ENCODE data around the gene CACNA2D1.

Gene CACNA2D1

DNA sequence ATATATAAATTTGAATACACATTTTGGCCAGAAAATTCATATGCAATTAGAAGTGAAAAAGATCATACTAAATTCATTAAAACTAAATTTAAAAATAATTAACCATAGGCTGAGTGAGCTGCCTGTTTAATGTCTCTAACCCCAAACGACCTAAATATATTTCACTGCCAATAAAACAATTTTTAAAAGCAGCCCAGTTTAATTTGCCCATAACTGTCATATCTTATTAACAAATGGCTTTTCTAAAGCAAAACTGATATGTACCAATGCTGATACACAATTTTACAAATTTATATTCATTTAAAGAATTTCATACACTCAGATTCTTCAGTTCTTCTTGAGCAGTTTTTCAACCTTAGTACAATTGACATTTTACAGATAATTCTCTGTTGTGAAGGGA lies 99.9 kb downstream of the CACNA2D1 start:
- no peak for DNase-seq (ENCODE audit: low read depth)

DNA sequence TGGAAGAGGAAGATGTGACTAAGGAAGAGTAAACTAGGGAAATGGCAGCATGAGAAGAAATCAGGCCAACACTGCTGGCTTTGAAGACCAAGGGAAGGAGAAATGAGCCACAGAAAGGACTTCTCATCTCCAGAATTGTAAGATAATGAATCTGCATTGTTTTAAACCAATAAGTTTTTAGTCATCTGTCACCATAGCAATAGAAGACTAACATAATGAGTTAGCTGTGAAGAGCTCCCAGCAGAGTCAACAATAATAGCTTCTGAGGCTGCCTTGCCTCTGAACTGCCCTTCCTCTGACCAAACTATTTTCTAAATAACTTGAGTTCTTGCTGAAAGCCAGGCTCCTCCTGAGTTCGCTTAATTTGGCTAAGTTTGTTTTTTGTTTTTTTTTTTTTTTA lies 103.6 kb downstream of the CACNA2D1 start:
- no peak for DNase-seq (ENCODE audit: low read depth)

DNA sequence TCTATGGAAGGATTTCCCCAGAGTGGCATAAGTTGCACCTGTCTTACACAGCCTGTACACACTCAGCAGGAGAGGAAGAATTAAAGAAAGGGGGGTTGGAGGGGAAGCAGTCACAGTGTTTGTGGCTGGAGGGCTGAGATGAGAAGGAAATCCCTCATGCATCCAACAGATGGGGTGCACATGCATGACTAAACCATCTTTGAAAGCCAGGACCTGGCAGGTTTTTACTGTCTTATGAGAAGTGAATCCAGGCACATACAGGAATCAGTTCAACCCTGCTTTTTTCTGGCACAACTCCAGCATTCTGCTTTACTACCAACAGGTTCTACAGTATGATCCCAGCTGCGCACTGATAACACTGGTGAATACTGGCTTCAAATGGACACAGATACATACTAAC lies 107.7 kb downstream of the CACNA2D1 start:
- no peak for DNase-seq (ENCODE audit: low read depth)

DNA sequence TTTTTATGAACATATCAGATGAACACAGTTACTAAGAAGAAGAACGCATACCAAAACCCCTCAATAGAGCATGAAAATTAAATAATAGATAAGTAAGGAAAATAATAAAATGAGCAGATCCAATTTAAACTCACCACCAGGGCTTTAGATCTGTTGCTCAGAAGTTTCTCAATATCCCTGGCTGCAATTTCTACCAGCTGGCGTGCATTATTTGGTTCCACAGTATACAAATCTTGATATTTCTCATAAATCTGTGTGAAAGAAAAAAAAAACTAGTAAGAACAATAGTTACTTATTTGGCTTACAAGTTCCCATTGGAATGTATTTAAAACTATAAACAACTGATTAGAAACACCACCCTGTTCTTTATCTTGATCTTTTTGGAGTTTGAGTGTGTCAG lies 108.6 kb downstream of the CACNA2D1 start:
- DNase-seq (ENCODE audit: low read depth): no peak

DNA sequence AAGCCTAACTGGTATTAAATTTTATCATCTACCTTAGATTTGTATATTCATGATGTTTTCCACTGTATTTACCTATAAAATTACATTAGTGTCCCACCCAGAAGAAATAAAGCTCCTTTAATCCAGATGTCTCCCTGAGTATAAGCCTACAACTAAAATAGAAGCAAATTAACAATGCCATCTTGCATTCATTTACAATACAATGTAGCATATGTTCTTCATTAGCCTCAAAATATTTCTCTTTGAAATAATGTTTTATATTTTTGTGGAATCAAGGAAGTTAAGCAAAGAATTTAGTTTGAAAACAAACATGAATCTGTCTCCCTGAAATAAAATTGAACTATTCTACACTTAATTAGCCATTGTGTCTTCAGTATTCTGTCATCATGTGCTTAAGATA lies 112.3 kb downstream of the CACNA2D1 start:
- DNase-seq (ENCODE audit: low read depth): no peak

DNA sequence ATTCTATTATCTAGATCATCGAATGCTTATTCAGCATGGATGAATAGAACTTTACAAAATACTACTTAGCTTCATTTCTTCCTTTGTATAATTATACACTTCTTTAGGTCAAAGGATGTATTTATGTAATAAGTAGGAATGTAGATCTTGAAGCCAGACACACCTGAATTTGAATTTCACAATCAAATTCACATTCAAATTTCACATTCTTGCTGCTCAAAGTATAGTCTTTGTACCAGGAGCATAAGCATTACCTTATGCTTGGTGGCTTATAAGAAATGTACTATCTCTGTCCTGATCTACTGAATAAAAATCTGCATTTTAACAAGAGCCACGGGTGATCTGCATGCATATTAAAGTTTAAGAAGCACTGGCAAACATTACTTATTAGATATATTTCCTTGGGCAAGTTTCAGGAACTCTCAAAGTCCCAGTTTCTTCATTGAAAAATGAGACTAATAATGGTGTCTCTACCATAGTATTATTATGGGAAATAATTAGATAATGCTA lies 112.8 kb downstream of the CACNA2D1 start:
- no peak for DNase-seq (ENCODE audit: low read depth)

DNA sequence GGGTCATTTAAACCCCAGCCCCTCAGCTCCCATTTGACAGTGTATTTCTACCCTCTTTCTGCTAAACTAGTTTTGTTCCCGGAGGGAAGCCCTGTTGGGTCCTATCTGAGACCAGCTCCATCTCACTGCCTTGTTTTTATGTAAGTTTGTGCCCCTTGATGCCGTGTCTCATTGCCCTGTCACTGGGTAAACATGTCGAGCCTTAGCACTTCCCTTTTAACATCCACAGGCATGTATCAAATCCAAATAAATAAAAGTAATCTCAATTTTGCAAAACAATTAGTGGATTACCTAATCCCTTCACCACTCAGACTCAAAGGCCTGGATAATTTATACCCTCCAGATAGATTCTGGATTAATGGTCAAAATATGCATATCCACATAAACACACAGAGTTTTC lies 115.7 kb downstream of the CACNA2D1 start:
- DNase-seq (ENCODE audit: low read depth): no peak

DNA sequence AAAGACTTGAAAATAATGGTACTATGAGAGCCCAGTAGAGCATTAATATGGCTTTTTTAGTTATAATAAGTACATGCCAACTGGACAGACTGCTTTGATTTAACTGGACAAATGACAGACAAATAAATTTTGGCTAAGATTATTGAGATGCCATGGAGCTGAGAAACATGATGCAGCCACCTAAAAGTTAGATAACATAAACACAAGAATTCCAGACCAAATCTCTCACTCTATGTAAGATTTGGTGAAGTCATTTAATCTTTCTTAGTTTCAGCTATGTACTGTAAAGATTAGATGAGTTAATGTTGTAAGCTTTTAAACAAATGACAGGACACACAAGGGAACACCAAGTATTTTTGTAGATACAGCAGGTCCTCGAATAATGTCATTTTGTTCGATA lies 118.2 kb downstream of the CACNA2D1 start:
- no peak for DNase-seq (ENCODE audit: low read depth)

DNA sequence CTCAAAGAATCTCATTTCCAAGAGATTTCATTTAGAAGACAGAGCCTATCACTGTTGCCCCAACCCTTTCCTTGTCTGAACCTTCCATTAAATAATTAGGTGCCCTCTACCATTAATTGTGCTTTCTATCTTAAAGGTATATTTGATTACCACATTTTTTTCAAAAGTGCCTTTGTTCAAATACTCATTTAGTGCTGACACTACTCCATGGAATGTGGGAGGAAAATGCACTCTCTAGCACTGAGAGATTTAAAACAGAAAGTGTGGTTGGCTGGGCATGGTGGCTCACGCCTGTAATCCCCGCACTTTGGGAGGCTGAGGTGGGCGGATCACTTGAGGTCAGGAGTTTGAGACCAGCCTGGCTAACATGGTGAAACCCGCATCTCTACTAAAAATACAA lies 119.8 kb downstream of the CACNA2D1 start:
- DNase-seq (ENCODE audit: low read depth): no peak

DNA sequence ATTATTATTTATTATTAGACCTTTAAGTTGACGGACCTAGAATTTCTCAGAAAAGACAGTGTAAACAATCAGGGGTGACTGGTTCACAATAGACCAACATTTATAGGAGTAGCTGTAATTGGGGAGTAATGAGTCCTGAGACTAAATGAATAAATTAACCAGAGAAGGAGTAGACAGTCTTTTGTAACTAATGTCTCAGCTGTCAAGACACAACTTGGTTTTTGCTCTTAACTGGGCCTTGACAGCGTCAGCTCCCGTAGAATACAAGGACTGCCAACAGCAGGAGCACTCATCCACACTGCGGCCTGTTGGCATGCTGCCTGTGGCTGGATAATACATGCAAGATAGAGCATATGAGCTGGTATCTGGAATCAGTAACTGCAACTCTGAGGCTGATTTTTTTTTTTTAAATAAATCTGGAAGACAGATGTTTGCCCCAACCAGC lies 123.9 kb downstream of the CACNA2D1 start:
- no peak for DNase-seq (ENCODE audit: low read depth)

DNA sequence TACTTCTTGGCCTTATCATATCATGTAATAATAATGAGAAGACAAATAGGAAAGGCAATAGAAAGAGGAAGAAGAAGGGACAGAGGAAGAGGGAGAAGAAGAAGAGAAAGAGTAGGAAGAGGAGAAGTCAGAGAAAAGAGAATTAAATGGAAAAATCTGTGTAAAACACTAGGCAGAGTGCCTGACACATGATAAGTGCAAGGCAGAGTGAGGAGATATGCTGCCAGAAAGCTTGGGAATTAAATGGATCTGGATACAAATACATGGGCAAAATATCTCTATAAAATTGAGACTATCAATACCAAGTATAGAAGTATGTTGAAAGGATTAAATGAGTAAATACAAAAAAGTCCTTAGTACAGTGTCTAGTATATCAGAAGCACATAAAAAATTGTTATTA lies 124.8 kb downstream of the CACNA2D1 start:
- DNase-seq (ENCODE audit: low read depth): no peak

DNA sequence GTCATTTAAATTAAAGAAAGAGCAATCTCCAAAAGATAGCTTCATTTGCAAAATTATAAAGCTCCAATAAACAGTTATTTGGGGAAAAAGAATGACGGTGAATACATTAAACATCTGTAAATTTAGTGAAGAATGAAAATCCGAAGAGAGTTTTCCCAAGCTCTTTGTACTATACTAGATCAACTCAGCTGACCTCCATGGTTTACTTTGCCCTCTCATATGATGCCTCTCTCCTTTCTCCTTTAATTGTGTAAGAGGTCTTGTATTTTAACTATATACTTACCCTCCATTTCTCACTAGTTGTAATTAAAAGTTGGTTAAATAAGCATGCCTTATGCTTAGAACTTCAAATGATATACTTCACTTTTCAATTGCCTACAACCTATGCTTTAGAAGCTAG lies 125.8 kb downstream of the CACNA2D1 start:
- DNase-seq (ENCODE audit: low read depth): no peak

DNA sequence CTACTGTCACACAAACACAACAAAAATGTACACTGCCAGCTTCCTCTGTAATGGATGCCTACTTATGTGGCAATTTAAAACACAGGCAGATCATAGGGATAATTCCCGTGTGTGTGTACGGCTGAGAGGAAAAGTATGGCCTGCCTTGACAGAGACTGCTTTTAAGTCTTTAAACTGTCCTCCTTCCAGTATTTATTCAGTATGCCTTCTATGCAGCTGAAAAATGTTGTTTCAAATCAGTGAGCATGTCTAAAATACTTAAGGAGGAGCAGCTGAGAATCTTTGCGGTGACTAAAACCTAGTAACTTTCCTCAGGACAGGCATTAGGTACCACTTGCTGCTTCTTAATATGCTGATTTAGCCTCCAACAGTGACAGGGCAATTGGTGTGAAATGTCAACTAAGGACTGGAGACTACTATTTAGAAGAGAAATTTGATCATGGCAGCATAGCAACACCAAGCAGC lies 126.3 kb downstream of the CACNA2D1 start:
- no peak for DNase-seq (ENCODE audit: low read depth)

DNA sequence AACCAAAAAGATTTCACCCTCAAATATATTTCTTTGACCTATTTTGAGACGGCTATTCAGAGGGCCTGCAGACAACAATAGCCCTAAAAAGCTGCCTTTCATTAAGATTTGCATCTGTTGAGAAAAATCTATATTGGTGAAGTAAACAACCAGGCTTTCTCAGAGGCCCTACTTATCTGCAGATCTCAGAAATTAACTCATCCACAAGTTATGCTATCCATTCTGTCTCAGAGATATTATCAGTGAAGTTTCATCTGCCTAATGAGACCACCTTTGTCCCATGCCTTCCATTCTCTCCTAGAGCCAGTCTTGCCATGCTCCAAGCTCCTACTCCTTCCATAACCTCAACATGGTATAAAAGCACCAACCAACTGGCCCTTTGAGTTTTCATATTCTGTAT lies 130.3 kb downstream of the CACNA2D1 start:
- no peak for DNase-seq (ENCODE audit: low read depth)

DNA sequence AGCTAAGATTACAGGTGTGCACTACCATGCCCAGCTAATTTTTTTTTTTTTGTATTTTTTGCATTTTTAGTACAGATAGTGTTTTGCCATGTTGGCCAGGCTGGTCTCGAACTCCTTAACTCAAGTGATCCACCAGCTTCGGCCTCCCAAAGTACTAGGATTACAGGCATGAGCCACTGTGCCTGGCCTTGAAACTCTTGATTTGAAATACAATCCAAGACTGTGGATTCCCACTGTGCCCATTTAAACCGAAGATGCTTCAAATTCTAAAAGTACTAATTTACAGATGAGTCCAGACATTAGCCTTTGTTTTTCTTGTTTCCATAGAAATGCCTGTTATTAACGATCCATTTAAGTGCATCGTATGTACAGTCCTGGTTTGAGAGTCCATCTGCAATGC lies 130.9 kb downstream of the CACNA2D1 start:
- DNase-seq (ENCODE audit: low read depth): no peak

DNA sequence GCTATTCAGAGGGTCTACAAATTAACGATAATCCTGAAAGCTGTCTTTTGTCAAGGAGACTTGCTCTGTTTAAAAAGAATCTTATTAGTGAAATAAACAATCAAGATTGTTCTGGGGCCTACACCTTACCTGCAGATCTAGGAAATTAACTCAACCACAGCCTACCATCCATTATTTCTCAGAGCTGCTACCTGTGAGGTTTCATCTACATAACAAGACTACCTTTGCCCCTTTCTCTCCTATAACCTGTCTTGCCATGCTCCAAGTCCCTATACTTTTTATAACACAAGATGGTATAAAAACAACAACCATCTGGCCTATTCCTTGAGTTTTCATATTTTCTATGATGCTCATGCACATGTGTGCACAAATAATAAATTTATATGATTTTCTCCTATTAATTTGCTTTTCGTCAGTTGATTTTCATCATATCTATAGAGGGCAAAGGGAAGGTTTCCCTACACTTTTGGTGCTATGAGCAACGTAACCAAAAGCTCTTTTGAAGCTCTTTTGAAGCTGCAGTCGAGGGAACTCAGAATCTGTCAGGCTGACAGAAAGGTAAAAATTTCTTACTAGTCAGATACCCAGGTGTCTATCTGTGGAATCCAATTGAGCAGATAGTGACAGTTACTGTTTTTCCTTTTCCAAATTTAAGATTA lies 138.1 kb downstream of the CACNA2D1 start:
- no peak for DNase-seq (ENCODE audit: low read depth)

DNA sequence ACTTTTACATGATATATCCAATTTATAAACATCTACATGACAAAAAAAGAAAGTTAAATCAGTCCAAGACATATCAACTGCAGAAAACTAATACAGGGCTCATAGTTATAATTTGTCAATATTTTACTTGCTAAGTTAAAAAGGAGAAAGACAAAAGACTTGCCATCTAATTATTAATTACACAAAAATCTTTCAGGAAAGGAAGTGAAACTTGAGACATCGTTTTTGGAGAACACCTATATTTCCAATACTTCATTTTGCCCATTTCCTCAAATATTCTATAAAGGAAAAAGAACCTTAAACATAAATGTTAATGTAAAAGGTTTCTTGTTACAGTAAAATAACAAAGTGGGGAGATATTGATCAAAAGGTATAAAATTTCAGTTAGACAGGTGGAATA lies 148.7 kb downstream of the CACNA2D1 start:
- no peak for DNase-seq (ENCODE audit: low read depth)

DNA sequence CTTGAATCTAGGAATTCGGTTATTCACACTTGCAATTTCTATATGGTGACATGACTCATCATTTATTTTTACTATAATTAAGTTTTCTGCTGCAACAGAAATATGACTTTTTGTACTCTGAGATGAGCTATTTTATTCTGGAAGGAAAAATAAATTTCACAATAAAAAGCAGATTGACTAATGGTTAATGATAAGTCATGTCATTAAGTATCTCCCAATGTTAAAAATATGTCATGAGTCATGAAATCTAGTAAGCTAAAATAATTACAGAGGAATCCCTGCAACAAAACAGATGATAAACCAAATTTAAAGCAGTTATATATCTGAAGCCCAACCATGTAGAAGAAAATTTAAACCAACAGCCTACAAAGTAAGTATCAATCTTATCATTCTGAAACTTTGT lies 149.2 kb downstream of the CACNA2D1 start:
- no peak for DNase-seq (ENCODE audit: low read depth)

DNA sequence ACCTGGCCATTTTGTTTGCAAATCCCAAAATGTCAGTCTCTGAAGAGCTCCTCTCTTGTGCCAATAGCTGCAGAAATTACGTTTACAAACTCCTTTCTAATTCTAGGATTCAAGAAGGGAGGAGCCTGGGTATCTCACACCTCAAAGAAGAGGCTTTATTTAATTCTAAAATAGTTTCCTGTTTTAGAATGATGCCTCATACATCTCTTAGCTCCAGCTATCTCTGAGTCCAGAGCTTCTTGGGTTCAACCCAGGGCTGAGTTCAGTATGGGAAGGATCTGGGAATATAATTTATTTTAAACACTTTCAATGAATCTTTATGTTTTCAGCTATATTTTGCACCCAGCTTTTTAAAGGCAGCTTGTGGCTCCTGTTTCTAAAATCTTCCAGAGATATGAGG lies 150.1 kb downstream of the CACNA2D1 start:
- no peak for DNase-seq (ENCODE audit: low read depth)

DNA sequence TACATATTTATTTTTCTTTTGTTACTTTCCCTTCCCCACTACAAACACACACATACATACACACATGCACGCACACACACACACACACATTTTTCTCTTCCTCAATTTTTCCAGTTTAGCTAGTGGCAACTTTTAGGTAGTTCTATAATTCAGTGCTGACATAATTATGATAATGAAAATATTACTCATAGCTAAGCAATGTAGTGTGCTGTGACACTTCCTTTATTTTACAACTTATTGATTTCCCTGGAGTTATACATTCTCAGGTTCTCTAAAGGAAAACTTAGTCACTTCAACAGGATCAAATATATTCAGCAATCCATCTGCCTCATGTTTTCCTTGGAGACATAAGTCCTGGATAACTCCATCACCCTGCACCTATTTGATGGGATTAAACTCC lies 151.6 kb downstream of the CACNA2D1 start:
- no peak for DNase-seq (ENCODE audit: low read depth)

DNA sequence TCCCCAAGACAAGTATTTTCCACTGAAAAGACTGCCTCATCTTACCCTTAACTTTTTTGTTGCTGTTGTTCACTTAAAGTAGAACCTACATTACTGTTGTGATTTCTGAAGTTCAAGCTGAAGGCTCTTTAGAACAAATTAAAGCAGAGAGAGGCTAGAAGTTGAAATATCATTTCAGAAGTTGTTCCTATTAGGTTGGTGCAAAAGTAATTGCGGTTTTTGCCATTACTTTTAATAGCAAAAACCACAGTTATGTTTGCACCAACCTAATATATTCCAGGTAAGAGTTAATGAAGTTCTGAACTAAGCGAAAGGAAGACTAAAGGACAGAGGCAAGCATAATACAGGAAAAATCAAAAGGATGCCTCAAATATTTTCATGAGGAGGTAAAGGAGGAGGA lies 153.7 kb downstream of the CACNA2D1 start:
- DNase-seq (ENCODE audit: low read depth): no peak

DNA sequence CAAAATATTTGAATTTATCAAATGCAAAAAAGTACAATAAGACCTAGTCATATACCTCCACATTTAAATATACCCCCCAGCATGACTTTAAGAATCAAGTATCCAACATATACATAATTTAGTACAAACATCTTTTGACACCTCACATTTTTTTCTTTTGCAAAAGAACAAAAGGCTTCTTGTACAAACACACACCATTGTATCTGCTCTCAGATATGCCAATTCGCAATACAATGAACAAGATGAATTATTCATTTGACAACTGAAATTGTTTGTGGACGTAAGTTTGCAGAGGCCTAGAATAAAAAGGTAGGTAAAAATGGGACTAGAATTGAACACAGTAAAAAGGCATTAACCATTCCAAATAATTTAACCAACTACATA lies 154.4 kb downstream of the CACNA2D1 start:
- no peak for DNase-seq (ENCODE audit: low read depth)

DNA sequence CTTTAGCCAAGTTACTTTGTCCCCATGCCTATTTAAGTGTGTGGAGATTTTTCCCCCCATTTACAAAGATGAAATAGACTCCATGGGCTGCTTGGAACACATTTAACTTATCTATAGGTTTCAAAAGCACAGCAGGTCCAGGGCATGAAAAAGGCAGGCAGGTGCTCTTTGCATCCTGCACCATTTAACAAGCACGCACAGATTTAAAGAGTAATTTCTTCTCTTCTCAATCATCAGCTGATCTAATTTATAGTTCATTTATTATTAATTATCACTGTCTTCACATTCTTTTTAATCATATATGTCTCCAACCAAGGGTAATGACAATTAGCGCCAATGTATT lies 156.8 kb downstream of the CACNA2D1 start:
- DNase-seq (ENCODE audit: low read depth): no peak

DNA sequence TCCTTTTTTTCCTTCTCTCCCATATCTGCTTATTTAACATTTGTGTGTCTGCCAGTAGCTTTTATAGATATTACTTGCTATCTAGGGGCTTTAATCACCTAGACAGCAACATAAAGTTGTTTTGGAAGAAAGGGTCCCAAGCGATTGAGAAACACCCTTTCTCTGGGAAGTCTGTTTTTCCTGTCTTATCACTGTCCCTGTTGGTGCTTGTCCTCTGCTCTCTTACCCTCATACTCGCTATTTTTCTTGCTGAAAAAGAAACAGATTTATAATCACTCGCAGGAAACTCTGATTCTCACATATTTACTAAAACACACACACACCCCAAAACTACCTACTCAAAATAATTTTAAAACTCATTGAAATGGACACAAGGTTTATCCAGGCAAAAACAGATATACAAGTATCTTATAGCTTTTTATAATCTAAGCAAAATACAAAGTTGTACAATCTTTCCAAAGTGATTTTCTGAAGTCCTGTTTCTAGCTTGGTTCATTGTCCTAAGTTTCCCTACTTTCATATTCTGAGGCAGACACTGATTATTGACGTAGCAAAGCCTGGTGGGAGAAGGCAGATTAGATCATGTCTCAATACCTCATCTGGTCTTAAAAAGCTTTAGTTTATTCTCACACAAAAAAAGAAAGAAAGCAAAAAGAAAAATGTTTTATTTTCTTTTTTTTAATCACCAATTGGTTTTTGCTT lies 157.3 kb downstream of the CACNA2D1 start:
- DNase-seq (ENCODE audit: low read depth): no peak

Measured in activated T-cell treated with anti-CD3 and anti-CD28 coated beads for 48 hours (primary cell).